ENCODE measurements around the gene C1orf210.
A peak's percentile ranks its signal among the peaks of the same experiment; 100 is the strongest.

C1orf210 gene

GRCh38 chr1:43271186-43272118, 13.9 kb downstream of the C1orf210 start:
- H3K9ac ChIP-seq (ENCODE audit: low read depth, low read length, poor library complexity) = no peak overlapping the region
- H3K23ac ChIP-seq (ENCODE audit: low read depth, low read length, poor library complexity) = peak overlapping the region; percentile 43
- H4K91ac ChIP-seq (ENCODE audit: low read depth, low read length, poor library complexity) = no peak overlapping the region
- H4K8ac ChIP-seq (ENCODE audit: low read depth, low read length) = peak overlapping the region; percentile 52
- no peaks in the 10 kb centered on the region for H3K9me3 ChIP-seq (replicated peaks in 1 of 2; ENCODE audit: control insufficient read depth in 2 of 2, insufficient read depth in 1 of 2, low read depth in 1 of 2, low read length in 2 of 2)
- H3K79me1 ChIP-seq (ENCODE audit: low read depth, low read length) = no peaks in the 10 kb centered on the region
- H2AFZ ChIP-seq (ENCODE audit: low read length) = peak overlapping the region; percentile 63
- H3K27ac ChIP-seq (replicated peaks; ENCODE audit: low read length) = no peak overlapping the region
- H3K18ac ChIP-seq (ENCODE audit: low read length) = peak overlapping the region; percentile 25
- no peak overlapping the region for H3K14ac ChIP-seq (ENCODE audit: low read length)
- H2AK5ac ChIP-seq (ENCODE audit: low read depth, low read length) = no peak overlapping the region
- peak overlapping the region; percentile 70 for H3K4me2 ChIP-seq (ENCODE audit: insufficient read depth, low read length, poor library complexity, severe bottlenecking)
- H3K4ac ChIP-seq (ENCODE audit: low read length) = no peak overlapping the region
- no peak overlapping the region for H2BK15ac ChIP-seq (ENCODE audit: low read length)
- H2BK12ac ChIP-seq (ENCODE audit: low read length) = peak overlapping the region; percentile 59
- no peak overlapping the region for H2BK120ac ChIP-seq (ENCODE audit: low read depth, low read length)
- peaks cover 0 to 33% (median 0%) of the 10 kb centered on the region in 3 experiments for H3K27me3 ChIP-seq (ENCODE audit: control insufficient read depth in 3 of 3, insufficient read depth in 3 of 3, low read depth in 1 of 3, low read length in 3 of 3)
- H3K4me3 ChIP-seq (ENCODE audit: low read length in 2 of 2) = no peak overlapping the region
- no peak for DNase-seq (ENCODE audit: low spot score)
- peaks cover 0 to 8% of the 10 kb centered on the region in 2 donors for H3K4me1 ChIP-seq (ENCODE audit: control insufficient read depth in 2 of 2, insufficient read depth in 1 of 2, low read depth in 1 of 2, low read length in 2 of 2)
- H2BK5ac ChIP-seq (ENCODE audit: low read length) = no peak overlapping the region
- no peaks in the 10 kb centered on the region for H3K36me3 ChIP-seq (replicated peaks in 1 of 2; ENCODE audit: control insufficient read depth in 2 of 2, insufficient read depth in 2 of 2, low read length in 2 of 2)
- WGBS, 2 donors (ENCODE audit: extremely low coverage in 2 of 2, insufficient read length in 2 of 2, insufficient replicate concordance in 1 of 2) = no CpG with 5 or more reads among the region's 12 CpGs

GRCh38 chr1:43270421-43271095, 14.8 kb downstream of the C1orf210 start:
- no CpG with 5 or more reads among the region's 29 CpGs for WGBS, 2 donors (ENCODE audit: extremely low coverage in 2 of 2, insufficient read length in 2 of 2, insufficient replicate concordance in 1 of 2)
- H3K4me3 ChIP-seq (ENCODE audit: low read length in 2 of 2) = peak overlapping the region; percentile 21 to 78
- no peak overlapping the region for H2BK12ac ChIP-seq (ENCODE audit: low read length)
- H3K4me2 ChIP-seq (ENCODE audit: insufficient read depth, low read length, poor library complexity, severe bottlenecking) = peak overlapping the region; percentile 70
- no peak for DNase-seq (ENCODE audit: low spot score)
- no peak overlapping the region for H2AK5ac ChIP-seq (ENCODE audit: low read depth, low read length)
- no peak overlapping the region for H3K4ac ChIP-seq (ENCODE audit: low read length)
- H2BK120ac ChIP-seq (ENCODE audit: low read depth, low read length) = no peak overlapping the region
- H3K23ac ChIP-seq (ENCODE audit: low read depth, low read length, poor library complexity) = no peak overlapping the region
- H3K27ac ChIP-seq (replicated peaks; ENCODE audit: low read length) = no peak overlapping the region
- H2BK15ac ChIP-seq (ENCODE audit: low read length) = no peak overlapping the region
- peak overlapping the region; percentile 29 for H3K18ac ChIP-seq (ENCODE audit: low read length)
- no peak overlapping the region for H4K91ac ChIP-seq (ENCODE audit: low read depth, low read length, poor library complexity)
- no peak overlapping the region for H2BK5ac ChIP-seq (ENCODE audit: low read length)
- H3K9me3 ChIP-seq (replicated peaks in 1 of 2; ENCODE audit: control insufficient read depth in 2 of 2, insufficient read depth in 1 of 2, low read depth in 1 of 2, low read length in 2 of 2) = no peaks in the 10 kb centered on the region
- H2AFZ ChIP-seq (ENCODE audit: low read length) = peak overlapping the region; percentile 63
- H3K27me3 ChIP-seq (ENCODE audit: control insufficient read depth in 3 of 3, insufficient read depth in 3 of 3, low read depth in 1 of 3, low read length in 3 of 3) = peaks cover 0 to 33% (median 0%) of the 10 kb centered on the region in 3 experiments
- H3K9ac ChIP-seq (ENCODE audit: low read depth, low read length, poor library complexity) = no peak overlapping the region
- peaks cover 0 to 8% of the 10 kb centered on the region in 2 donors for H3K4me1 ChIP-seq (ENCODE audit: control insufficient read depth in 2 of 2, insufficient read depth in 1 of 2, low read depth in 1 of 2, low read length in 2 of 2)
- no peaks in the 10 kb centered on the region for H3K36me3 ChIP-seq (replicated peaks in 1 of 2; ENCODE audit: control insufficient read depth in 2 of 2, insufficient read depth in 2 of 2, low read length in 2 of 2)
- H3K14ac ChIP-seq (ENCODE audit: low read length) = no peak overlapping the region
- no peak overlapping the region for H4K8ac ChIP-seq (ENCODE audit: low read depth, low read length)
- no peaks in the 10 kb centered on the region for H3K79me1 ChIP-seq (ENCODE audit: low read depth, low read length)

GRCh38 chr1:43269627-43270375, 15.6 kb downstream of the C1orf210 start, which contains the start of gene TMEM125:
Gene TMEM125, plus strand, starts transcription at chr1:43269983. Its CDS starts 2,740 bp downstream, at chr1:43272723.
- Histone ChIP-seq H3K4ac (ENCODE audit: low read length) (no peak within 1 kb of the TSS), H3K14ac (ENCODE audit: low read length) (no peak within 1 kb of the TSS), H3K4me1 (ENCODE audit: control insufficient read depth in 2 of 2, insufficient read depth in 1 of 2, low read depth in 1 of 2, low read length in 2 of 2) (peaks cover 0 to 8% of the 10 kb centered on the region in 2 donors), H4K8ac (ENCODE audit: low read depth, low read length) (no peak within 1 kb of the TSS), H3K27ac (replicated peaks; ENCODE audit: low read length) (no peak within 1 kb of the TSS), H2BK120ac (ENCODE audit: low read depth, low read length) (no peak within 1 kb of the TSS), H3K36me3 (replicated peaks in 1 of 2; ENCODE audit: control insufficient read depth in 2 of 2, insufficient read depth in 2 of 2, low read length in 2 of 2) (no peaks in the 10 kb centered on the region), H4K91ac (ENCODE audit: low read depth, low read length, poor library complexity) (no peak within 1 kb of the TSS), H3K18ac (ENCODE audit: low read length) (peak within 1 kb of the TSS; percentile 29), H2AK5ac (ENCODE audit: low read depth, low read length) (peak within 1 kb of the TSS; percentile 20), H3K27me3 (ENCODE audit: control insufficient read depth in 3 of 3, insufficient read depth in 3 of 3, low read depth in 1 of 3, low read length in 3 of 3) (peaks cover 0 to 33% (median 0%) of the 10 kb centered on the region in 3 experiments), H3K79me1 (ENCODE audit: low read depth, low read length) (no peaks in the 10 kb centered on the region), H2BK15ac (ENCODE audit: low read length) (no peak within 1 kb of the TSS), H2AFZ (ENCODE audit: low read length) (peak within 1 kb of the TSS; percentile 63), H2BK12ac (ENCODE audit: low read length) (no peak within 1 kb of the TSS), H2BK5ac (ENCODE audit: low read length) (no peak within 1 kb of the TSS), H3K23ac (ENCODE audit: low read depth, low read length, poor library complexity) (no peak within 1 kb of the TSS), H3K9ac (ENCODE audit: low read depth, low read length, poor library complexity) (no peak within 1 kb of the TSS), H3K4me3 (ENCODE audit: low read length in 2 of 2) (peak within 1 kb of the TSS; percentile 21 to 78), H3K4me2 (ENCODE audit: insufficient read depth, low read length, poor library complexity, severe bottlenecking) (peak within 1 kb of the TSS; percentile 70), H3K9me3 (replicated peaks in 1 of 2; ENCODE audit: control insufficient read depth in 2 of 2, insufficient read depth in 1 of 2, low read depth in 1 of 2, low read length in 2 of 2) (no peaks in the 10 kb centered on the region)
- WGBS, 2 donors (ENCODE audit: extremely low coverage in 2 of 2, insufficient read length in 2 of 2, insufficient replicate concordance in 1 of 2) = no CpG with 5 or more reads among the region's 7 CpGs
- DNase-seq (ENCODE audit: low spot score) = no peak
